GM23338 (cell line): Measurements from ENCODE around the gene CTRL. TPM values are rescaled to one million over a fixed set of nuclear protein-coding genes. Genes with fewer than 3 reads are reported as not detected.

ENCODE experiments used
- ATAC-seq: fragments of 200-7000 bp; cut with Tn5 transposase; 3 replicates; pipeline ENCODE4 v1.9.1; 2020
- DNase-seq: peaks from one replicate; pipeline ENCODE4 v3.0.0-alpha.2; 2015; ENCODE audit warnings: low spot score
- H2AFZ ChIP-seq: fragments of 200-600 bp; sonication (generic); 2 replicates; pipeline ENCODE4 v1.8.0; 2016; ENCODE audit warnings: antibody characterized with exemption, mild to moderate bottlenecking, moderate library complexity
- H3F3A ChIP-seq: fragments of 200-600 bp; sonication (generic); replicated peaks from 2 replicates; pipeline ENCODE4 v1.8.0; 2017; ENCODE audit warnings: antibody characterized with exemption, mixed run types, low read depth
- H3K27ac ChIP-seq: fragments of 200-600 bp; sonication (generic); 2 replicates; pipeline ENCODE4 v1.6.1; 2016; ENCODE audit warnings: low read depth
- H3K27me3 ChIP-seq: fragments of 200-600 bp; sonication (generic); 2 replicates; pipeline ENCODE4 v1.8.0; 2016; ENCODE audit warnings: mild to moderate bottlenecking, mixed run types, moderate library complexity; ENCODE audit not compliant: insufficient read depth
- H3K36me3 ChIP-seq: fragments of 200-600 bp; sonication (generic); 2 replicates; pipeline ENCODE4 v1.8.0; 2016; ENCODE audit warnings: mild to moderate bottlenecking; ENCODE audit not compliant: insufficient read depth
- H3K4me1 ChIP-seq: fragments of 200-600 bp; sonication (generic); 2 replicates; pipeline ENCODE4 v1.8.0; 2016; ENCODE audit warnings: mild to moderate bottlenecking, moderate library complexity; ENCODE audit not compliant: insufficient read depth
- H3K4me2 ChIP-seq: fragments of 200-600 bp; sonication (generic); 2 replicates; pipeline ENCODE4 v1.7.1; 2017; ENCODE audit warnings: mixed run types
- H3K4me3 ChIP-seq: fragments of 200-600 bp; sonication (generic); 2 replicates; pipeline ENCODE4 v1.6.1; 2016; ENCODE audit warnings: mixed run types
- H3K79me2 ChIP-seq: fragments of 200-600 bp; sonication (generic); replicated peaks from 2 replicates; pipeline ENCODE4 v1.8.0; 2017; ENCODE audit warnings: mild to moderate bottlenecking; ENCODE audit not compliant: insufficient read depth
- H3K9me2 ChIP-seq: fragments of 200-600 bp; sonication (generic); 2 replicates; pipeline ENCODE4 v1.8.0; 2017; ENCODE audit not compliant: insufficient read depth
- H4K20me1 ChIP-seq: fragments of 200-600 bp; sonication (generic); replicated peaks from 2 replicates; pipeline ENCODE4 v1.8.0; 2017; ENCODE audit warnings: mild to moderate bottlenecking; ENCODE audit not compliant: insufficient read depth
- H3K27ac Mint-ChIP-seq: 2 replicates; pipeline ENCODE4 v1.8.0; 2020; ENCODE audit warnings: inconsistent platforms, mild to moderate bottlenecking, moderate library complexity, mixed read lengths
- H3K27me3 Mint-ChIP-seq: 3 replicates; pipeline ENCODE4 v1.8.0; 2022; ENCODE audit warnings: low read depth, mild to moderate bottlenecking, moderate library complexity, mixed read lengths, inconsistent platforms; ENCODE audit not compliant: insufficient read depth, poor library complexity
- H3K36me3 Mint-ChIP-seq: 3 replicates; pipeline ENCODE4 v1.8.0; 2021; ENCODE audit warnings: low read depth, mild to moderate bottlenecking, inconsistent platforms, moderate library complexity, mixed read lengths
- H3K4me1 Mint-ChIP-seq: 3 replicates; pipeline ENCODE4 v1.8.0; 2020; ENCODE audit warnings: mild to moderate bottlenecking, inconsistent platforms, mixed read lengths
- H3K4me3 Mint-ChIP-seq: 3 replicates; pipeline ENCODE4 v1.8.0; 2021; ENCODE audit warnings: moderate library complexity, mild to moderate bottlenecking, inconsistent platforms, mixed read lengths
- H3K9me3 Mint-ChIP-seq: 3 replicates; pipeline ENCODE4 v1.8.0; 2020; ENCODE audit warnings: moderate library complexity, mild to moderate bottlenecking, inconsistent platforms, mixed read lengths
- EZH2 ChIP-seq: fragments of 200-600 bp; sonication (generic); IDR thresholded peaks from one replicate; pipeline ENCODE4 v1.8.0; 2017; ENCODE audit warnings: antibody characterized with exemption, mild to moderate bottlenecking, low read depth; ENCODE audit not compliant: unreplicated experiment
- EZH2phosphoT487 ChIP-seq: fragments of 200-600 bp; sonication (generic); IDR thresholded peaks from one replicate; pipeline ENCODE4 v1.8.1; 2018; ENCODE audit warnings: antibody characterized with exemption; ENCODE audit not compliant: unreplicated experiment
- NANOG ChIP-seq: IDR thresholded peaks from 2 replicates; pipeline ENCODE4 v1.6.1; 2016; ENCODE audit warnings: antibody characterized with exemption, borderline replicate concordance
- POLR2AphosphoS5 ChIP-seq: IDR thresholded peaks from 2 replicates; pipeline ENCODE4 v1.6.1; 2016; ENCODE audit warnings: antibody characterized with exemption, low read depth
- ZNF114 ChIP-seq: fragments of 250-450 bp; sonication (Bioruptor Pico); IDR thresholded peaks from 2 replicates; pipeline ENCODE4 v1.5.0; 2020; ENCODE audit warnings: mild to moderate bottlenecking, moderate library complexity
- ZNF462 ChIP-seq: fragments of 250-450 bp; sonication (Bioruptor Pico); IDR thresholded peaks from 2 replicates; pipeline ENCODE4 v1.5.0; 2020; ENCODE audit warnings: mild to moderate bottlenecking, moderate library complexity
- polyA plus RNA-seq: library from polyadenylated mRNA; unstranded; fragments of >200 nt; fragmentation: Nextera tagmentation; extraction: Ambion mirVana; gene quantifications from 2 replicates; pipeline ENCODE4 v1.2.1, GENCODE V29; 2016
- total RNA-seq: library from RNA; depleted of rRNA; stranded (reverse); fragments of >200 nt; shearing (Covaris generic); gene quantifications from 2 replicates; pipeline ENCODE4 v1.2.3, GENCODE V29; 2014
- TF ChIP-seq, protein P1 (sequence below), 2 experiments: fragments of 200-600 bp in 1 of 2; sonication (generic) in 1 of 2; conservative IDR thresholded peaks; 2 replicates each; pipeline versions ENCODE4 v1.5.1 to v1.6.1; 2016 to 2017; ENCODE audit warnings: antibody characterized with exemption in 2 of 2, low read depth in 2 of 2, mild to moderate bottlenecking in 2 of 2, moderate library complexity in 1 of 2

CTRL gene
- total and polyA plus RNA-seq, 2 experiments from 2014 or later, result 1.6 to 13.0 TPM

- TF ChIP-seq ZNF114 (CRISPR knock-in tag) (no peak), NANOG (no peak), POLR2AphosphoS5 (no peak), ZNF462 (no peak), EZH2phosphoT487 (no peak), EZH2 (no peak)
Measured at GRCh38 chr16:67927131-67927941, 4.3 kb downstream of the CTRL start (continued).

DNA sequence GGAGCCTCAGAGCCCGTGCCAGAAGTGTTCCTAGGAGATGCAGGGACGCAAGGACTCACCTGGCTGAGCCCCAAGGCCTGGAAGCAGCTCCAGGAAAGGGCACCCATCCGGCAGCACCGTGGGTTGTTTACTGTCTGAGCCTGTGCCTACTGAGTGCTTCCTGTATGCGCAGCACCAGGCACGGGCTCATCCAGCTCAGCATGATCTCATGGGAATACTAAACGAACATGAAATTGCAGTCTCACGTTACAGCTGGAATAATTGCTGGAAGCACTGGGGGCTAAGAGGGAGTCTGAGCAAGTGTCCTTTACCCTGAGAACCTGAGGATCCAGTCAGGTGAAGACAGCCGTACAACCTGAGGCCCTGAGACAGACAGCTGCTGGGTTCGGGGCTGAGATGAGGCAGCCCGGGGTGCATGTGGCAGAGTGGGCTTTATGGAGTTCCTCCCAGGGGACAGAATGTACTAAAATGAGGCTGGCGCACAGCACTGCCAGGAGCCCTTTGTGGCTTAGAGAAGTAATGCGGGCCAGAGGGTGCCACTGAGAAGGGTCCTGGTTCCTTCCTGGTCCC, 5.4 kb downstream of the CTRL start:
- TF ChIP-seq, protein P1, sequence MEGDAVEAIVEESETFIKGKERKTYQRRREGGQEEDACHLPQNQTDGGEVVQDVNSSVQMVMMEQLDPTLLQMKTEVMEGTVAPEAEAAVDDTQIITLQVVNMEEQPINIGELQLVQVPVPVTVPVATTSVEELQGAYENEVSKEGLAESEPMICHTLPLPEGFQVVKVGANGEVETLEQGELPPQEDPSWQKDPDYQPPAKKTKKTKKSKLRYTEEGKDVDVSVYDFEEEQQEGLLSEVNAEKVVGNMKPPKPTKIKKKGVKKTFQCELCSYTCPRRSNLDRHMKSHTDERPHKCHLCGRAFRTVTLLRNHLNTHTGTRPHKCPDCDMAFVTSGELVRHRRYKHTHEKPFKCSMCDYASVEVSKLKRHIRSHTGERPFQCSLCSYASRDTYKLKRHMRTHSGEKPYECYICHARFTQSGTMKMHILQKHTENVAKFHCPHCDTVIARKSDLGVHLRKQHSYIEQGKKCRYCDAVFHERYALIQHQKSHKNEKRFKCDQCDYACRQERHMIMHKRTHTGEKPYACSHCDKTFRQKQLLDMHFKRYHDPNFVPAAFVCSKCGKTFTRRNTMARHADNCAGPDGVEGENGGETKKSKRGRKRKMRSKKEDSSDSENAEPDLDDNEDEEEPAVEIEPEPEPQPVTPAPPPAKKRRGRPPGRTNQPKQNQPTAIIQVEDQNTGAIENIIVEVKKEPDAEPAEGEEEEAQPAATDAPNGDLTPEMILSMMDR (conservative IDR thresholded peaks at IDR 0.05; ENCODE audit: low read depth in 2 of 2), result peak in 1 of 2 experiments; percentile 22; a peak in 1 of 4 replicates
- TF ChIP-seq ZNF114 (CRISPR knock-in tag), result no peak
- no peak for TF ChIP-seq EZH2
- H3K79me2 ChIP-seq, result no peaks in the 10 kb centered on the region
- no peaks in the 10 kb centered on the region for H3K27me3 ChIP-seq
- H4K20me1 ChIP-seq, result no peaks in the 10 kb centered on the region; the same call in 1 of the 2 replicates
- ATAC-seq (peak; percentile 64), DNase-seq (peak; percentile 74)
- H3K4me1 Mint-ChIP-seq, result peaks cover 19% of the 10 kb centered on the region
- 0 out of 2 replicates have a peak, but pooled peaks cover 6% of the 10 kb centered on the region for H3F3A ChIP-seq
- H3K4me2 ChIP-seq, result no peak overlapping the region
- no peaks in the 10 kb centered on the region for H3K36me3 ChIP-seq
- H3K9me2 ChIP-seq, result no peaks in the 10 kb centered on the region
- peak overlapping the region; percentile 55; the same call in 1 of the 2 replicates for H3K27ac ChIP-seq
- peak overlapping the region; percentile 85 for H3K27ac Mint-ChIP-seq
- no peak overlapping the region for H2AFZ ChIP-seq
- peaks cover 10% of the 10 kb centered on the region for H3K27me3 Mint-ChIP-seq
- no peaks in the 10 kb centered on the region for H3K36me3 Mint-ChIP-seq
- H3K4me3 Mint-ChIP-seq, result no peak overlapping the region; the same call in 2 of the 3 replicates
- H3K4me1 ChIP-seq, result peaks cover 6% of the 10 kb centered on the region; the same call in 1 of the 2 replicates
- no peaks in the 10 kb centered on the region for H3K9me3 Mint-ChIP-seq
- no peak overlapping the region for H3K4me3 ChIP-seq
